Activated CD4-positive, CD25-positive, alpha-beta regulatory T cell treated with anti-CD3 and anti-CD28 coated beads, Interleukin-2, amount 50 U/mL, for 24 hours (primary cell): ENCODE measurements around the gene PTRH2.
"Not testable (repeated sequence)": the region's sequence is repeated elsewhere in the genome, so short reads cannot be mapped to it uniquely, and the experiment has no call there.

Experiments
- ATAC-seq, 2 donors: fragments of 150-1000 bp; cut with Tn5 transposase; one replicate each; pipeline ENCODE4 v1.10.0; 2021; ENCODE audit warnings: mild to moderate bottlenecking in 1 of 2, moderate library complexity in 1 of 2

Gene PTRH2

DNA sequence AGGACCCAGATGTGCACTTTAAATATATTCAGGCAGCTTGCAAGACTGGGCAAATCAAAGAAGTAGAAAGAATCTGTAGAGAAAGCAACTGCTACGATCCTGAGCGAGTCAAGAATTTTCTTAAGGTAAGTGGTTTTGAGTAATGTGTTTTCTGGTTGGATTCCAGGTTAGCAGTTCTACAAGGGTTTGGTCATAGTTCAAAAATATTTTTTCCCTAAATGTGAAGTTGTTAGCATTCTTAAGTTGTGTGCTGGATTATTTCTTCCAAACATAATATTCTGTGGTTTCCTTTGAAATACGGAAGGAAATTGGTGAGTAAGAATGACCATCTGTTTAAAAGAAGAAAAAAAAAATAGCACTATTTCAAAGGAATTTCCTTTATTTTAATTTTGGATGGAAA, 38.4 kb downstream of the PTRH2 start:
- no peak for ATAC-seq

DNA sequence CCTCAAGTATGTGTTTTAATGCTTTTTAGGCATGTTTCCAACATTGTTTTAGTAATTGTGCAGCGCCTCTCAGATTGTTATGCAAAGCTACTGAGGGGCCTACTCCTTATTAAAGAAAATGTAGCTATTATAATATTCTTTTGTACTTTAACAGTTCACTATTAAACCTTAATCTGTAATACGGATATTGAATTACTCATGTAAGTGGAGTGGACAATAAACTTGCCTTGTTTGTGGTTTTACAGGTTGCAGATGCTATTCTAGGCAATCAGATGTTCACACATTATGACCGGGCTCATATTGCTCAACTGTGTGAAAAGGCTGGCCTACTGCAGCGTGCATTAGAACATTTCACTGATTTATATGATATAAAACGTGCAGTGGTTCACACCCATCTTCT, 41.0 kb downstream of the PTRH2 start:
- ATAC-seq: no peak

- not testable (repeated sequence) for ATAC-seq
Measured at GRCh38 chr17:59656624-59657023, 50.6 kb downstream of the PTRH2 start.

GRCh38 chr17:59652119-59652518, 55.1 kb downstream of the PTRH2 start:
- ATAC-seq: no peak

DNA sequence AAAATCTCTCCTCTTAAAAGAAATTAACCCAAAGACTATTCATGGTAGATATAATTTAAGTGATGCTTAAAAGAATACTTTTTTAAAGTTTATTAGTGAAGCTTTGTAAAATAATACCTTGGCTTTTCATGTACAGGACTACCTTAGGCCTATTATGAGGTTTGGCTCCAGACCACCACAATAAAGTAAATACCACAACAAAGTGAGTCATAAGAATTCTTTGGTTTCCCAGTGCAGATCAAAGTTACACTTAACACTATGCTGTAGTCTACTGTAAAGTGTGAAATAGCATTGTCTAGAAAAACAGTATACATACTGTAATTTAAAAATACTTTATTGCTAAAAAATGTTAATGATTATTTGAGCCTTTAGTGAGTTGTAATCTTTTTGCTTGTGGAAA, 55.9 kb downstream of the PTRH2 start:
- ATAC-seq: peak in 1 of 2 donors; percentile 33

GRCh38 chr17:59650642-59651041, 56.6 kb downstream of the PTRH2 start:
- ATAC-seq: peak in 1 of 2 donors; percentile 63

- no peak for ATAC-seq
Measured at GRCh38 chr17:59649886-59650285, 57.3 kb downstream of the PTRH2 start.
